Tongue (tissue), 2 donors: ENCODE measurements around the gene CBS. TPM values are rescaled to one million over a fixed set of nuclear protein-coding genes. Genes with fewer than 3 reads are reported as not detected.
"Not testable (repeated sequence)": the region's sequence is repeated elsewhere in the genome, so short reads cannot be mapped to it uniquely, and the experiment has no call there.

Experiments
- DNase-seq: peaks from one replicate; pipeline ENCODE4 v3.0.0-alpha.2; 2015
- total RNA-seq: library from RNA; depleted of rRNA; stranded (reverse); fragments of >200 nt; gene quantifications from one replicate; pipeline ENCODE4 v1.2.3, GENCODE V29; 2014

Gene CBS
- total RNA-seq, 1 donor from 2014 or later: 6.2 TPM

DNA sequence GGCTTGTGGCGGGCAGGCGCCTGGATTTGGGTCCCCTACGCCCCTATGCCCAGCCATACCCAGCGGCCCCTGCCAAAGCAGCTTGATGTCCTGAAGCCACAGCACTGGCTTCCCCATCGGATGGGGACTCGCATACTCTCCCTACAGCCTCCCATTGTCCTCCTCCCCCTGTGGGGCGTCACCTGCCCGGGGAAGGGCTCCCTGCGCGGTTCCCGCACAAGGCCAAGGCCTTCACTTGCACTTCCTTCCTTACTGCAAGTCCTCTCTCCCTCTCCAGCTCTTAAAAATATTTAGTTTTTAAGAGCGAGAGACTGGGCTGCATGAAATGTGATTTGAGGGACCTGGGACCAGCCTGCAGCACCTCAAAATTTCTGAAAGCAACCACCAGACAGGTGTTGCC is 8.9 kb downstream of the CBS start:
- not testable (repeated sequence) for DNase-seq

DNA sequence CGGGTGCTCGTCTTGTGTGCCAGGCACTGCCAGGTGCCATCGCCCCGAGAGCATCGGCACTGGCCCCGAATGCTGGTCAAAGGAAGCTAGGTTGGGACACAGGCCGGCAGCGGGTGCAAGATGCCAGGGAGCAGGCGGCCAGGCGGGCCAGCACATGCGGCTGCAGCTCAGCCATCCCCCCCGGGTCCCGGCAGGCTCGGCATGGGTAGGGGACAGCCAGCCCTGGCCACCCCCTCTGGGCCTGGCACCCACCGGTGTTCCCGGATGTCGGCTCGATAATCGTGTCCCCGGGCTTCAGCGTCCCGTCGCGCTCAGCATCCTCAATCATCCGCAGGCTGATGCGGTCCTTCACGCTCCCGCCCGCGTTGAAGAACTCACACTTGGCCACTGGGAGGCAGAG is 9.6 kb downstream of the CBS start:
- DNase-seq: not testable (repeated sequence)

DNA sequence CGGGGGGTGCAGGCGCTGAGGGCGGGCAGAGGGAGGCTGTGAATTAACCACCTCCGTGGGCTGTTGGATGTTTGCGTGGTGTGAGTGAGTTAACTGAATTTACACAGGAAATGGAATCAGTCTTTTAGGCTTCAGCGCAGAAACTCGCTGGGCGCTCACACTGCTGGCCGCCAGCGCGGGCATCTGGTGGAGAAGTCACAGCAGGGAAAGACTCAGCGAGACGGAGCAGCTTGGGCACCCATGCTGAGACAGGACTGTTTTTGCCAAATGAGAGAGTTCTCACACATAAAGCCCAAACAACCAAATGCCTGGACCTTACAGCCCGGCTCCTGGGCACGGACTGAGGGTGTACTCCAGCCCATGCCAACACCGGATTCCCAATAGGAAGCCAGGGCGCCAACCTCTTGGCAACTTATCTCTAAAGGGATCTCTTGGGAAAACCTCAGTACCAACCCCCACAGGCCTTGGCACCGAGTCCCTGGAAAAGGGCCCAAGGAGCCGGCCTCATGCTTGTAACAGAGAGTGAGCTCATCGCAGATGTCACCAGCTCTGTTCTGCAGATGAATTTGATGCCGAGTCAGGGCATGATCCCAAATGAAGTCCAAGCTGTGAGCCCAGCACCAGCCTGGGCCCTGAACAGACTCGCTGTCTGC is 11.2 kb downstream of the CBS start:
- not testable (repeated sequence) for DNase-seq

DNA sequence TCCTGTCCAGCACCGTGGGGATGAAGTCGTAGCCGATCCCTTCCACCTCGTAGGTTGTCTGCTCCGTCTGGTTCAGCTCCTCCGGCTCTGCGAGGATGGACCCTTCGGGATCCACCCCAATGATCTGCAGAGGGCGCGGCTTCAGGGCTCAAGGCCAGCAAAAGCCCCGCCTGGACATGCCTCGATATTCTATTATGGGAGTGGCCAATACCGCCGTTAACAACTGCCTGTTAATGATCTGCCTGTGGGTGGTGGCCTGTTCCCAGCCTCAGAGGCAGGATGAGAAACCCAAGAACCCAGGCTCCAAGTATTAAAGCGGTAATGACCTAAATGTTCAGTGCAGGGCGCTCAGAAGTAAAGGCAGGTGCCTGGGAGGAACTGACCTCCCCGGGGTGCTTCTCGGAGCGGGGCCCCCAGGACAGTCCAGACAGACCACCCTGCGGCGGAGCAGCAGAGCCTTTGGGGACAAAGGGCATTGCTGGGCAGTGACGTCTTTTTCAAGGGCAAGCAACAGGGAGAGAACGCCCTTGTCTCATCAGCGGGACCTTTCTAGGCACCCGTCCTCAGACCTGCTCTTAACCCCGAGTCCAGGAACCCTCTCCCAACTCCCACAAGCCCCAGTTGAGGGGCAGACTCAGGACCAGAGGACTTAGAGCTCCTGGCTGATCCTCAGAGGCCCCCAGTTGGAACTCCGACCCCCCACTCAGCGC is 12.5 kb downstream of the CBS start:
- not testable (repeated sequence) for DNase-seq

DNA sequence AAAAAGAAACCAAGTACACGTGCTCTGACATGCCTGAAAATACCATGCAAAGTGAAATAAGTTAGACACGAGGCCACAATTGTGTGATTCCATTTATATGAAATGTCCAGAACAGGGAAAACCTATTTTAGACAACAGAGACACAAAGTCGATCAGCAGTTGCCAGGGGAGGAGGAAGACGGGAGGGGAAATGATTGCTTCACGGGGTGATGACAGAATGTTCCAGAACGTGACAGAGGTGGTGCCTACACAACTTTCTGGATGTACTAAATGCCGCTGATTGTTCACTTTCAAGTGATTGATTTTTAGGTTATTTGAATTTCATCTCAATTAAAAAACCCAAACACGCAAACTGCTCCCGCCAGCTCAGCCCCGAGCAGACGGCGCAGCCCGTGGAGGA is 22.5 kb downstream of the CBS start:
- DNase-seq: not testable (repeated sequence)

DNA sequence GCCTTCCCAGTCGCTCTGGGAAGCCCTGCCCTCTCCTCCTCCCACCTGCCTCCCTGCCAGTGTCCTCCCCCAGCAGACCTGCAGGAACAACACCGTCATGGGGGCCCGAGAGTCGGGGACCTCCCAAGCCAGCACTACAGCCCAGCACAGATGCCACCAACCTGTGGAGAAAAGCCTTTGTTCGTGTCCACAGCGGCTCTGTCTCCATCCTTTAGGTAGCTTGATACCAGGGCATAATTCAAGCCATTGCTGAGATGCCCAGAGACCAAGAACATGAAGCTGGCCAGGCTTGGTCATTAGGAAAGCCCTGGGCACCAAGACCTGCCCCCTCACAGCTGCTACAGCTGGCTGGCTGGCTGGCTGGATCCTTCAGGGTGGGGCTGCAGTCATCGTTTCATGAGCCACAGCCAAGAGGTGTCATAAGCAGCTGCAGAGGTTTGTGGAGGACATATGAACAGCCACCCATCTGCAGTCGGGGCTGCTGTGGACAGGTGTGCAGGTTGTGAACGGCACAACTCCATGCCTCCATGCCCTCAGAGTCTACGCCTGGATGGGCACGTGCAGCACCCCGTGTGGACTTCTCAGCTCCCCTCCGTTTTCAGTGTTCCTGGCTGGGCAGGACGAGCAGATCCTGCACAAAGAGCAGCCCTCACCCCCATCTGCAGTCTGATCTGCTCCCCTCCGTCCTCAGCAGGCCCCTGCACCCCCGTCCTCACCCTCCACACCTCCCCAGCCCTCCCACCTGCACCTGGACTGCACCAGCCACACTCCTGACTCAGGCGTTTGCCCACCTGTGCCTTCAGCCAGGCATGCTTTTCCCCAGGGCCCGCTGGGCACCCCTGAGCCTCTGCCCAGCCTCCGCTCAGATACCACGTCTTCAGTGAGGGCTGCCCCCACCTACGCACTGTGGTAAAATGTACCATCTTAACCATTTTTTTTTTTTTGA is 29.5 kb downstream of the CBS start:
- not testable (repeated sequence) for DNase-seq

DNA sequence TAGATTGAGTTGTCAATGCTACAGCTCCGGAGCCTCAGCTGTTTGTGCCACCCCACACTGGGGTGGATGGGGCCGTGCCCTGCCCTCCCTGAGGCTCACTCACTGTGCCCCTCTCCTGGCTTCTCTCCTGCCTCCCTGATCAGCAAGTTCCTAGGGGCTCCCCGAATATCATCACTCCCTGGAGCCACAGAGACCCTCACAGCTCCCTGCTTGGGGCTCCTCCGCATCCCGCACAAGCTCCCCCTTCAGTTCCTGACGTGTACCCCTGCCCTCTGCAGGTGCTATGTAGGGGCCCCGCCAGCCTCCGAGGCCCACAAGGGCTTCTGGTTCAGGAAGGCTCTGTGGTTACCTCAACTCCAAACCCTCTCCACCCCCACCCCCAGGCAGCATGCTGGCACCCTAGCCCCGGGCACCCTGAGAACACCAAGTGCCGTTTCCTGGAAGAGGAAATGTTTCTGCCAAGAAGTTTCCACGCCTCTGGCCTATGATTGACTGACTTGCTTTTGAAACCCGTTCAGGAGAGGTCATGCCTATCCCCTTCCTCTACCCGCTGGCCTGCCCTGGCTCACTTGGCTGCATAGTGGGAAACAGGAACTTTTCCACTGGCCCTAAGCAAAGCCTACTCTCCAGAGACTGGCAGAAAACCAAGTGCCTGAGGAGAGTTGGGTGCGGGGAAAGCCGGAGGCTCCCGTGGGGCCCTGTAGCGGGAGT is 30.3 kb downstream of the CBS start:
- not testable (repeated sequence) for DNase-seq

DNA sequence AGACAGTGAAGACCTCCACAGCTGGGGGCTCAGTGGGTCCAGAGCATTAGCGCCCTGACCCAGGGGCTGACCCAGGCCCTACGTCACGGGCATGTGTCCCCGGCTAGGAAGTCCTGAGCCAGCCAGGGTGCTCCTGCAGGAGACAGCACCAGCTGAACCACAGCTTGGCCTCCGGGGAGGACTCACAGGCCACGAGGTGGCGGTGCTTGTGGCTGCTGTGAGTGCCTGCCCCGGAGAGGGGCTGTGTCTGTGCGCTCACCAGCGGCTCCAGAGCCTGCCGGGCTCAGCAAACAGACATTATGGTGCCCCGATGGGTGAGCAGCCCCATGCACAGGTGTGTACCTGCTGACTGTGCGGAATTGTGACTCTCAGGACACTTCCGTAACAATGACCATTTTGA is 31.1 kb downstream of the CBS start:
- DNase-seq: not testable (repeated sequence)

DNA sequence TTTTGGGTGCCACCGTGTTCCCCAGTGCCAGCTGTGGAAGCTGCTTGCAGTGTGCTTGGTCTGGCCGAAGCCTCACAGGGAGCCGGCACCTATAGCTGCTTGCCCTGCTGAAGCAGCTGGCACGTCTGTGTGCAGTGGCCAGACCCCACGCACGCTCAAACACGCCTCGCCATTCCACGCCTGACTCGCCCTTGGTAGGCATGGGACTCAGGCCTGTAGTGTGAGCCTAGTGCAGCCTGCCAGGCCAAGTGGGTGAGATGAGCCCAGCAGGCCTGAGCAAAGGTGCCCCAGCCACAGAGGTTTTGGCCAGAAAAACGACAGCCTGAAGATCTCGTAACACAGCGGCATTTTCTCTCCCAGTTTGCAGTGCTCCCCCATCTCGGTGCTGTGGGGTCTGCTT is 32.3 kb downstream of the CBS start:
- not testable (repeated sequence) for DNase-seq

DNA sequence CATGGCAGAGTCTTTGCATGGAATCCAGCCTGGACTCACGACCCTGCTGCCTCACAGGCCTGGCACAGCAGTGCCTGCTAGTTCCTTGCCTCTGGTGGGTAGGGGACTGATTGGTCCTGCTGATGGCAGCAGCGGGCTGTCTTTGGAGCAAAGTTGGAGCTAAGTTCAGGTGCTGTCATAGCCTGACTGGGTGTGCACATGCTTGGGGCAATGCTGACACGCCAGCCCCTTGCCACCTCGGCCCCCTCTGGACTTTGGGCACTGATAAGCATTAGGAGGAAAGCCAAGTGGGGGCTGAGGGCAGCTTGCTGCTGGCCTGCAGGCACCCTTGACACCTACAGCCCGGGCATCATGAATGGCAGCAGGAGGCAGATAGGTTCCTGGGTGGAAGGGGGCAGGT is 33.5 kb downstream of the CBS start:
- not testable (repeated sequence) for DNase-seq

DNA sequence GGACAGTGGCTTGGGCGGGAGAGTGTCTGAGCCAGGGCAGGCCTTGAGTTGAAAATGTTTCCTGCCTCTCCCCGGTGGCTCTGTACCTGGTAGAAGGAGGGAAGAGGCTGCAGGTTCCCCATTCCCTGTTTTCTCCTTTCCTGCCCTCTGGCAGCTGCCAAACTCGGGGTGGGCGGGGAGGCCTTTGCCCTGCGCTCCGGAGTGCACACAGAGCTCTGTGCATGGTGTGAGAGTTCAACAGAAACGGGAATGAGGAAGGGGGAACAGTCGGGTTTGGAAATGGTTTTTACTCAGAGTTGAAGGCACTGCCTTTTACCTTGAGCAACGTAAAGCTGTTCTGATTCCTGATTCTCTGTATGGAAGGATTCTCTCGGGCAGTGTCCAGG is 37.0 kb downstream of the CBS start:
- DNase-seq: not testable (repeated sequence)

DNA sequence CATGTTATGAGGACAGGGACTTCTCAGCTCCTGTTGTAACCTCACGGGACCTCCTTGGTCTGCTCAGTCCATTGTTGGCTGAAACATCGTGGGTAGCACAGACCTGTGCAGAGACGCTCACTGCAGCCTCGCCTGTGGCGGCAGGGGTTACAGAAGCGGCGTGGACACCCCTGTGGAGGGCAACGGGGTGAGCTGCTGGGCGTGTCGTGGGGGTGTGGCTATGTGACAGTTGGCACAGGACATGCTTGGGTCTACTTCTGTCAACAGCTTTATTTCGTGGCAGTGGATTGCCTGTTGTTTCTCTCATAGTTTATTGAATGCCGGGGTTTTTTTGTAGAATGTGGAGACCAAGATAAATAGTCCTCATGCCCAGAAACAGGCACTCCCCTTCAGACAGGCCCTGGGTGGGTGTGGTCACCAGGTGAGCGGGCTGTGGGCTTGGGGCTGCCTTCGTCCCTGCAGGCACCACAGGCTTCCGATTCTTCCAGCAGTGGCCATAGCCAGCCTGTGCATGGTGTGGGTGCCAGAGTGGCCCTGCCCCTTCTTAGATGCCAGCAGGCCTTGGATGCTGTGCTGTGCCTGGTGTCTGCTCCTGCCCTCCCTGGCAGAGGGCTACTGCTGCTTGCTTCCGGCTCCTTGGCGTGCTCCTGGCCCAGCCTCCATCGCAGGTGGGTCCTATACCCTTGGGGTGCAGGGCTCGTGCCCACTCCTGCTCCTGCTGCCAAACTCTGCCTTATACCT is 37.5 kb downstream of the CBS start:
- DNase-seq: not testable (repeated sequence)

DNA sequence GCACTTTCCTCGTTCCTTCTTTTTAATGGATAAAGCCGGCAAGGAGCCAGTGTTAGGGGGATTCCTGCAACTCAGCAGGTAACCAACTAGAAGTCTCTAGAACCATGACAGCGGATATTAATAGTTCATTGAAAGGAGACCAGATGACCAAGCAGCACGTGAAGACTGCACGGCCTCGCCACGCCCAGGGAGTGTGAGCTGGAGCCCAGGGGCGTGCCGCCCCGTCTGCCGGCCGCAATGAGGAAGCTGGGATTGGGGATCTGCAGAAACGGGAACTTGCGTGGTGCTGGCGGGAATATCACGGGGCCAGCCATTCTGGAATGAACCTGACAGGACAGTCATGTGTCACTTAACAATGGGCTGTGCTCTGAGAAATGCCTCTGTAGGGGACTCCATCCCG is 38.7 kb downstream of the CBS start:
- DNase-seq: not testable (repeated sequence)

DNA sequence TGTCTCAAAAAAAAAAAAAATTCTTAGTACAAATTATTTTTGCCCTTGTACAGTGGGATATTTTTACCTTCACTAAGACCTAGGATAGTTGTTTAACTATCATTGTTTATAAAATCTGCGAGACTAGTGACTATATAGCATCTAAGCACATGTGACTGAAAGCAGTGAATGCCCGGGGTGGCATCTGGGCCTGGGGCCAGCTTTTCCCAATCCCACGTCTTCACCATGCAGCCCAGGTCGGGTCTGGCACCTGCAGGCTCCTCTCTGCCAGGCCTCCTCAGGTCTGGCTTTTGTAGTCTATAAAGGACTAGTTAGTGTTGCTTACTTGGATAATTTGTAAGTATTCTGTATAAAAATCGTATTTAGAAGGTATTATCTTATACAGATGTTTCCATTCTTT is 40.8 kb downstream of the CBS start:
- DNase-seq: no peak

DNA sequence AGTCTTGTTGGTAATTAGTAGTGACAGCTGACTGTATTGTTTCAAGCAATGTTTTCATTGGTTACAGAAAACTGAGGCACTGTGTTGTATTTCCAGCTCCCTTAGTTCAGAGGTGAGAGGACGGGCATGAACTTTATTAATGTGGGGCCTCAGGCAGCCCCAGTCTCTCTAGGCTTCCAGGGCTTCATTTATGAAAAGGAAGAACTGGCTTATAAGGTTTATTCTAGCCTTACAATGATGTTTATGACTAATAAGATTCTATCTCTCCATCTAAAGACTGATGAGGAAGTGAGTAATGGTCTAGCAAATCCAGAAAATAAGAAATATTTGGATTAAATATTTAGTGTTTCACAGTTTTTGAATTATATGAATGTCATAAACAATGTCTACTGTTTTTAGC is 41.5 kb downstream of the CBS start:
- no peak for DNase-seq

DNA sequence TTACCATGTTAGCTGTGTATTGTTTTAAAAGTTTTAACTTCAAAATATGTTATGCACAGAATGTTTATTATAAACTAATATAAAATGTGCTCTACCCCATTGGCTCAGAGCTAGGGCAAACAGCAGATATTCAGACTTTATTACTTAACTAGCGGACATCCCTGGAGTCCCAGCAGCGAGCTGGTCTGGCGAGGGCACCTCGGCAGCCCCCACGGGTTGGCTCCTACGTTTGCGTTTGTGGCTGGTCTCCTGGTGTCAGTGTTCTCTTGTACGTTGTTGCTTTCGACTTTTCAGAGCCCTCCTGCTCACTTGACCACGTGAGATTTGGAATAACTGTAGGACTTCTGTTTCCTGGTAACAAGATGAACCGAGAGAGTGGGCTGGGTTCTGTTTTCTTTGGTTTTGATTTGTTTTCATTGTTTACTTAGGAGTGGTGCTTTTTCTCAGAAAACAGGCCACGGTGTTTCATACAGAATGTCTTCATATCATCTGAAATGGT is 44.5 kb downstream of the CBS start:
- DNase-seq: no peak

DNA sequence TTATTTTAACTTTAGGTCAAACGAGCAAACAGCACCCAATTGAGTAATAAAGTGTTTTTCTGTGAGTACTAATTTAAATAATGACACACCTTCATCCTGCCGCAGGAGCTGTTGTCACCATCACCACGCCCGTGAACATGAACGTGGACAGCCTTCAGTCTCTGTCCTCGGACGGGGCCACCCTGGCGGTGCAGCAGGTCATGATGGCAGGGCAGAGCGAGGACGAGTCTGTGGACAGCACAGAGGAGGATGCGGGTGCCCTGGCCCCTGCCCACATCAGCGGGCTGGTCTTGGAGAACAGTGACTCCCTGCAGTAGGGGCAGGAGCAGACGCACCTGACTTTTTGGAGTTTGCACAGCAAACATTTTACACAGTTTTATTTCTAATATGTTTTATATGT is 45.9 kb downstream of the CBS start:
- DNase-seq: no peak

DNA sequence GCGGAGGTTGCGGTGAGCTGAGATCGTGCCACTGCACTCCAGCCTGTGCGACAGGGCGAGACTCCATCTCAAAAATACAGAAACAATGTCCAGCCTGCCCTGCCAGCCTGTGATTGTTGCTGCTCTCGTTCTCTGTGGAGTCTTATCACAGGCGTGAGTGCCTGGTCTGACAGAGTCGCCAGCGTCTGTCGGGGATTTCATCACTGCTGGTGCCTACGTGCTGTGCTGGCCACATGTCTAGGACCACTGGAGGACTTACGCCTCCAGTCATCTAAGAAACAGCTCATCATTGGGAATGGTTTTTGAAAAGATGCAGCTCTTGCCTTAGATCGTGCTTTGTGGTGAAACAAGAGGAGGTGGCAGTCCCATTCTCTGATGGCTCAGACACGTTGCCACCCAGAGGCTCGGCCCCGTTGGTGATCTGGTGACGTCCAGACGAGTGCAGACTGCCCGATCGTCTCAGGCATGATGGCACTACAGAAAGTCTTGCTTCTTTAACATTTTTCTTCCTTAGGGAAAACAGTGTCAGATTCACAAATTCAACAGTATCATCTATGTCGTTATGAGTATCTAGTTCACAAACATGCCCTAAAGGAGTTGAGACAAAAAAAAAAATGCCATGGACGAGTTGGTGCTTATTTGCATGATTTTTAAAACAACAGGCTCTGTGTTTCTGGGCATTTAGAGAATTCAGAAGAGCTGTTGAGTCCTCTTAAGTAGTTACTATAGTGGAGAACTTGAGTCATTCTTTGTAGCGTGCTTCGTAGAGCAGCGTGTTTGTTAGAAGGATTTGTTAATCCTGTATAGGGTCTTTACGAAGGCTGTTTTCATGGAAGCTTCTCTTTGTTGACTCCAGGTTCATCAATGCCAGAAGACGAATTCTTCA is 47.5 kb downstream of the CBS start:
- DNase-seq: no peak

DNA sequence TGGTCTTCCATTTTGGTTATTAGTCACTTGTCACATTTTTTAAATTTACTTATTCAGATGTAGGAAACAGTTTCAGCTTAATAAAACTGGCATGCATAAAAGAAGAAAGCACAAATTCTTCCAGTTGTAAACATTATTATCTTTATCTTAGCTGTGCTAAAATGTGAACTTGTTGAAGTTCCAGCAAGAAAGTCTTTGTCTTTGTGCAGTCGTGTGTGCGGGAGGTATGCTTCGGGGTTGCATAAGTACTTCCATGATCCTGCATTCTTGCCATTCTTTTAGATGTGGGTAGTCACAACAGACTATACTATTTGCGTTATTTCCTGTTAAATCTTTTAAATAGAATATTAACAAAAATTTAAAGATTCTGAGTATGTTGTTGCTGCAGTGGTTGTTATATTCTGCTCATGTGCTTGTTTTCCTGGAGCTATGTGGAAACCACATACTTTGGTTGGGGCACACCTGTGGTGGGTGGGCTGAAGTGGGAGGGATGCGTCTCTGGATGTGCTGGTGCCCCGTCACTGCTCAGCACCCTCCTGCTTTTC is 49.9 kb downstream of the CBS start:
- DNase-seq: no peak
